Activated CD4-positive, CD25-positive, alpha-beta regulatory T cell treated with anti-CD3 and anti-CD28 coated beads, Interleukin-2, amount 50 U/mL, for 16 hours (primary cell): ENCODE results near the gene NR5A1.

Experiments
- DNase-seq: peaks from one replicate; pipeline ENCODE4 v3.0.0-alpha.2; 2020; ENCODE audit warnings: low read depth, low spot score

NR5A1 gene

DNA sequence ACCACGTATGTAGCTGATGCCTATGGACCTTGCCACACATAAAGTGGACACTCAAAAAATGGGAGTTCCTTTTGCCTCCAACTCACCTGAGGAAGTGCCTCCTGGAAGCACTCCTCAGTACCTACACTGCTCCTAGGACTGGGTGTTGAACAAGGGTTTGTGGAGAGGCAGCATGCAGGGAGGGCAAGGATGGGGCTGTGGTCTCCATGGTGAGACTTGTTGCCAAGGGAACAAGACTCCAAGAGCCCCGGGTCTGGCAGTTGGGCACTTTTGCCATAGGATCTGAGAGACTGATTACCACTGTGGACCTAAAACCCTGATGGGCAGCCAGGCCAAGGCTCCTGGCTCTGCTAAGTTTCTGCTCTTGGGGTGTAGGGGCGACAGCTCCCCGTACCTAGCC is 6.9 kb upstream of the NR5A1 start:
- DNase-seq: no peak

- DNase-seq: no peak
These were observed 6.3 kb upstream of the NR5A1 start for GRCh38 chr9:124513376-124513994.

- no peak for DNase-seq
These were observed 5.6 kb upstream of the NR5A1 start for GRCh38 chr9:124512806-124513204.

DNA sequence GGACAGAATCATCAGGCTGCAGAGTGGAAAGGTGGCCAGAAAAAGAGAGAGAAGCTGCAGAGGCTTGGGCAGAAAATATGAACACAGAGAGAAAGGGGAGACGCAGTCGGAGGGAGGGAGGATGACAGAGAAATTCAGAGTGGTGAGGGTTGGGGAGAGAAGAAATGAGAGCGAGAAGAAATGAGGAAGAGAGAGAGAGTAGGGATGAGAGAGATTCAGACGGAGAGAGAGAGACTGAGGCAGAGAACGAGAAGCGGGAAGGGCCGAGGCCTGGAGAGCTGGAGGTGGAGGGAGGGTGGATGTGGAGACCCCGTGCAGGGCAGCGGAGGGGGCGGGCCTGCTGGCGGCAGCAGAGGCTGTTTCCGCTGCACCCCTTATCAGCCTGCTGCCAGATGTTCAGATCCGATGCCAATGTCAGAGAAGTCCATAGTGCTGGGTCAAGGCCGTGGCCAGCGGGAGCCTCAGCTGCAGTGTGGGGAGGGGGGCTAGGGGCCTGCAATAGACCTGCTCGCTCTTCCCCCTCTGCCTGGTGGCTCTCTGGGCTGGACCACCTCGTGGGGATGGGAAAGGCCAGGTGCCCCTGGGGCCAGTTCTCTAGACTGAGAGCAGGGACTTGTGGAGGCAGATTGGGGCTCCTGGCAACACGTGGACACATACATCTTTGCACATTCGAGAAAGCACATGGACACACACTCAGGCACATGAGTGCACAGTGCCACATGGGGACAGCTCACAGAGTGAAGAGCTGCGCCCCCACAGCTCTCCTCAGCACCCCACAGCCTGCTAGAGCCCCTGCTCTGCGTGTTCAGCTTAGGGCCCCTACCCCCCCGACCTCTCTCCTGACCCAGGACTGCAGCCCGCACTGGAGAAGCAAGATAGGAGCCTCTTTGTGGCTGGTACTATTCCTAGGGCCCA is 4.9 kb upstream of the NR5A1 start:
- no peak for DNase-seq

DNA sequence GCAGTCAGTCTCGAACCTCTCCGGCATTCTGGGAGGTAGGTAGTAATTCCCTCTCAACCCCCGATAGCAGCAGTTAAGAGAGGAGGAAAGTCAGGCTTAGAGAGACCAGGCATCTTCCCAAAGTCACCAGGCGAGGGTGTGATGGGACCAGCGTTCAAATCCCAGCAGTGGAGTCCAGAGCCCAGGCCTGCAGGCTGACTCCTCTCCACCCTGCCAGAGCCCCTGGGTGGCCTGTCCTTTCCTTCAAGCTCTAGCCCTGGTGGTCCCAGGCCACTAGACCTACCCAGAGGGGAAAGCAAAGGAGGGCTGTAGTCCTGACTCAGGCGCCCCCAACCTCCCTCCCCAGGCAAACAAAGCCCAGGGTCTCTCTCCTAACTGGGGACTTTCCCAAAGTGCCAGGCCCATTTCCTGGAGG is 4.2 kb upstream of the NR5A1 start:
- DNase-seq: no peak

DNA sequence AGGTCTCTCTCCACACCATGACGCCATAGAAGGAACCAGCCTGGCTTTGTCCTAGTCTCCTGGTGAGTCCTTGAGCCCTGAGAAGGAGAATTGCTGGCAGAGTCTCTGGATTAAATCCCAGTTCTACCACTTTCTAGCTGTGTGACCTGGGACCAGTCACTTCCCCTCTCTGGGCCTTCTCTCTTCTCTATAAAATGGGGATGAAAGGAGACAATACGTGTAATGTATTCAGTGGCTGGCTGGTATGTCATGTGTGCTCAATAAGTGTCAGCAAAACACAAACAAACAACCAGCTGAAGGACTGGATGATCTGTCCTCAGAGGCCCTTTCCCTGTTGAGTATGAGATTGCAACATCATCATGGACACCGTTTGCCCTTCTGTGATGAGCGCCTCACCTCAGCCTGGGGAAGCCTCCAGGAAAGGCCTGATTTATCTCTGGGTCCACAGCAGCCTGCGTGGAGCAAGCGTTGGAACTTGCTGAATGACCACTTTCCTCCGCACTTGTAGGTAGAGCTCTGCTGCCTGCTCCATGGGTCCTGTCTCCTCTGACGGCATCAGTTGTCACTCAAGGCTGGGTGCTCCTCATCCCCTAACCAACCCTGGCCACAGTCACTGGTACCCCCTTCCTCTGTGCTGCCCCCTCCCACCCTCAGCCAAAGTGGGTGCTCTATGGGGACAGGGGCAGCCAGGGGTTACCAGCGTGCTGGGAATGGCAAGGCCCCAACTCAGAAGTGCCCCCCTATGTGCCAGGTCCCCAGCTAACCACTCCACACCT is 3.6 kb upstream of the NR5A1 start:
- DNase-seq: no peak

GRCh38 chr9:124507880-124508423 is 753 bp upstream of the NR5A1 start:
- no peak for DNase-seq

DNA sequence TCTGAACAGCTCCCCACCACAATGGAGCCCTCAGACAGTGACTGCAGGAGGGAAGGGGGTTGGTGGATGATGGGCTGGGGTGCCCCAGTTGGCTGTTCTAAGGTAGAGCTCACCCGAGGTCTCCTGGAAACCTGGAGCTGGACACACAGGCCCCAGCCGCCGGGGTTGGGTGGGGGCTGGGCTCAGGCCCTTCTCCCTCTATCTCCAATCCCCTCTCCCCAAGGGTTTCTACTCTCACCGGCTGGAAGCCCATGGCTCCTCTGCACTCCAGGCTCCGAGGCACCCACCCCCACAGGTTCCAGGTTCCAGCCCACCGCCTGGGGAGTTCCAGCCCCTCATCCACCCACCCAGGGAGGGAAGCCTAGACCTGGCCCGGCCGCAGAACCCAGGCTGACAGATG is 766 bp downstream of the NR5A1 start:
- DNase-seq: no peak

GRCh38 chr9:124505901-124506346 is 1.3 kb downstream of the NR5A1 start:
- no peak for DNase-seq

GRCh38 chr9:124505006-124505900 is 1.9 kb downstream of the NR5A1 start:
- no peak for DNase-seq

- no peak for DNase-seq
These were observed 2.6 kb downstream of the NR5A1 start for GRCh38 chr9:124504530-124505005.

GRCh38 chr9:124503713-124504529 is 3.3 kb downstream of the NR5A1 start:
- DNase-seq: no peak

DNA sequence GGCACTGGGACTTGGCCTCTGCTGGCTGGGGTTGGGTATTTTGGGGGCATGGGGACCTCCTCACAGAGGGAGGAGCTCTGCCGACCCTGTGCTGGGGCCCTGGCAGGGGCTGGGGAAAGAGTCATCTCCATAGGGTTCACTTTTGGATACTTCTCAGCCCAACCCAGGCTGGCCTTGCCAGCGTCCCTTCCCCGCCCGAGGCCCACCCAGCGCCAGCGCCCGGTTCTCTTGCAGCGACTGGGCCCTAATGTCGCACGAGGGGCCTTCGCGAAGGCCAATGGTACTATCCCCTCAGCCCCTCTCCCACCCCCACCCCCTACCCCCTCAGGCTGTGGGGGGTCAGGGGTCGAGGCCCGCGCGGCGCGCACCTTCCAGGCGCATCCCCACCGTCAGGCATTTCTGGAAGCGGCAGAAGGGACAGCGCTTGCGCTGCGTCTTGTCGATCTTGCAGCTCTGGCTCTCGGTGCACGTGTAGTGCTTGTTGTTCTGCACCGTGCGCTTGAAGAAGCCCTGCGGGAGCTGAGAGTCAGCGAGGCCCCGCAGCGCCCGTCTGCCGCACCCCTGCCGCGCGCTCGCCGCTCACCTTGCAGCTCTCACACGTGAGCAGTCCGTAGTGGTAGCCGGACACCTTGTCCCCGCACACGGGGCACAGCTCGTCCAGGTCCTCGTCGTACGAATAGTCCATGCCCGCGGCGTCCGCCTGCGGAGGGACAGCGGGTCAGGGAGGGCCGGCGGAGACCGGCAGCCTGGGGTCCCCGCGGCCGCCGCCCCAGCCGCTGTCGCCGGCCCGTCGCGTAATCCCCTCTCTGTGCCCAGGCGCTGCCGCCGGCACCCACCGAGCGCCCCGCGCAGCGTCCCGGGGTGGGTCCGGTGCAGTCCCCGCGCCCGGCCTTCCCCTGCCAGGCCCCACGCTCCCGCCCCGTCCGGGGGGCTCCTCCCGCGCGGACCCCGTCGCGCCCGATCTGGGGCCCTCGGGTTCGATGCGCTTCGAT is 4.2 kb downstream of the NR5A1 start:
- DNase-seq: no peak

DNA sequence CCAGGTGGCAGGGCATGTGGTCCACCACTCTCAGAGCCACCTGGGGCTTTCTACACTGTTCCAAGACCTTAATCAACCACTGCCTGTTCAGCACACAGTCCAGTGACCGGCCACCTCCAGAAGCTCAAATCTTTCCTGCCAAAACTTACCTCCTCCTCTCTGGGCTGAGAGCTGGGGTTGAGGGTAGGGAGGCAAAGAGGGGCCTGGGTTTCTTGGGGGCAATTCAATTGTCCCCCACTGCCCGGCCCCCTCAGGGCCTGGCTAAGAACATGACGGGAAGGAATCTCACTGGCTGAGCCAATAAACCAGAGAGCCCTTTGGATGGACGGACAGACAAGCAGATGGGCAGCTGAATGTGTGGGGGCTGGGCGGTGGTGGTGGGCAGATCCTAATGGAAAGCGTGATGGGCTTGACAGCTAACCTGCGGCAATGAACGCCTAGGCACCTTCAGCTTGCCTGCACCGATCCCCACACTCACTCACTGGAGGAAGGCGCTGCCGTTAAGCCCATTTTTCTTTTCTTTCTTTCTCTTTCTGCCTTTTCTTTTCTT is 5.4 kb downstream of the NR5A1 start:
- DNase-seq: no peak

DNA sequence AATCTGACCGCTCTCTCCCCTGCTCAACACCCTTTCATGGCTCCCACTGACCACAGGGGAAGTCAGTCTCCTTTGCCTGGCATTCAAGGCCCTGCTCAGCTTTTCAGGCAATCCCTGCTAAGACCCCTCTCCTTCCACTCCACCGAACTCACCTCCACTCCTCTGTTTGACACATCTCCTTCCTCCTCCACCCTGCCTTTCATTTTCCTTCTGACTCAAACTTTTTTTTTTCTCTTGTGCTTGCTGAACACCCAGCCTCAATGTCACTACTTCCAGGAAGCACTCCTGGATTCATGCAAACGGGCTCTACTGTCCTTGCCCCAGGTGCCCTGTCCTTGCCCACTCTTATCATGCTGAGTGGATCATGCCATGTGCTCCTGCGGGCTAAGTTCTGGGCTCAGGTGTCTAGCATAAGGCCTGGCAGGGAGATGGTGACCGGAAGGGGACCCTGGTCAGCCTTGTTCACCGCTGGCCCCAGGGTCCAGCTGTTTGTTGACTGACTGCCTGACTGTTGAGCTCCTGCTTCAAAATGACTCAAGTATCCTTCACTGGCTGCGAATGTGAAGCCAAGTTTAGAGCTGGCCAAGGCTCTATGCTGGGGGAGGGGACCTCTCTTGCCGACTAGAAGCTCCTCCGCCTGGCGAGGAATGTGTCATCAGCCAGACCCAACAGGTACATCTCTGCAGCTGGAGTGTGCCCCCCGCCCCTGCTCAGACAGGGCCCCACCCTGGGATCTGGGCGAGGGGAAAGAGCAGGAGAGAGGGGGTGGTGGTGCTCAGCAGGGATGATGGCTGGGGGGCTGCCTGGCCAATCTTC is 6.2 kb downstream of the NR5A1 start:
- DNase-seq: no peak

- no peak for DNase-seq
These were observed 7.0 kb downstream of the NR5A1 start for GRCh38 chr9:124500028-124500795.

DNA sequence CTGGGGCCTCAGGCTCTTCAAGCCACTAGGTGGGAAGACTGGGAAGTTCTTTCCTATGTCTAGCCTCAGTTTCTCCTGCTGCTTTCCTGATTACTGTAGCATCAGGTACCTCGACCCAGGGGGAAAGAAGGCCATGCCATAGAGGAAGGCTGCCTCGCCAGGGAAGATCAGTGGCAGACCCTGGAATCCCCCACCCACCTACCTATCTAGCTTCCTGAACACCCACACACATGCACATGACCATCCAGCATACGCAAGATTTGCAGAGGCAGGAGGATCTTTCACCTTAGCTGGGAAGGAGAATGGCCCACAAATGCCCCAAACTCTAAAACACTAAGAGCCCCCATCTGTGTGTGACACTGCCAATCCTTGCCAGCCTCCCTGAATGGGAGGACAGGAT is 8.0 kb downstream of the NR5A1 start:
- DNase-seq: no peak
